RWPE2 (cell line): ENCODE measurements around the gene PTPRN2.

ENCODE experiments used
- ATAC-seq: fragments of 200-7000 bp; cut with Tn5 transposase; 3 replicates; pipeline ENCODE4 v1.9.1; 2021; ENCODE audit warnings: low read depth
- DNase-seq: peaks from one replicate; pipeline ENCODE4 v3.0.0-alpha.2; 2020; ENCODE audit warnings: low spot score
- H3K27ac ChIP-seq: fragments of 450-650 bp; 2 replicates; pipeline ENCODE4 v1.5.1; 2017; ENCODE audit warnings: mild to moderate bottlenecking; ENCODE audit not compliant: poor library complexity, severe bottlenecking
- H3K27me3 ChIP-seq: fragments of 250-450 bp; sonication (Bioruptor Pico); 2 replicates; pipeline ENCODE4 v1.5.1; 2021; ENCODE audit warnings: mild to moderate bottlenecking, moderate library complexity; ENCODE audit not compliant: insufficient read depth, poor library complexity, severe bottlenecking
- H3K36me3 ChIP-seq: fragments of 250-450 bp; sonication (Bioruptor Pico); 2 replicates; pipeline ENCODE4 v1.5.1; 2020; ENCODE audit warnings: low read depth, mild to moderate bottlenecking, moderate library complexity
- H3K4me1 ChIP-seq: fragments of 250-450 bp; sonication (Bioruptor Pico); 2 replicates; pipeline ENCODE4 v1.5.1; 2021; ENCODE audit warnings: mild to moderate bottlenecking, moderate library complexity; ENCODE audit not compliant: insufficient read depth, poor library complexity, severe bottlenecking
- H3K4me3 ChIP-seq: fragments of 250-450 bp; sonication (Bioruptor Pico); 2 replicates; pipeline ENCODE4 v1.5.1; 2021; ENCODE audit warnings: mild to moderate bottlenecking, moderate library complexity; ENCODE audit not compliant: severe bottlenecking
- H3K9me3 ChIP-seq: fragments of 250-450 bp; sonication (Bioruptor Pico); 2 replicates; pipeline ENCODE4 v1.5.1; 2021; ENCODE audit warnings: mild to moderate bottlenecking, moderate library complexity; ENCODE audit not compliant: severe bottlenecking
- CTCF ChIP-seq: fragments of 450-650 bp; IDR thresholded peaks from one replicate; pipeline ENCODE4 v1.5.1; 2017; ENCODE audit warnings: mild to moderate bottlenecking, moderate library complexity; ENCODE audit not compliant: poor library complexity, severe bottlenecking

The PTPRN2 gene

GRCh38 chr7:157574914-157575586 is 1012.6 kb downstream of the PTPRN2 start:
- H3K4me1 ChIP-seq, result no peaks in the 10 kb centered on the region
- DNase-seq, result no peak
- H3K4me3 ChIP-seq, result no peak overlapping the region
- peaks cover 16% of the 10 kb centered on the region for H3K27me3 ChIP-seq
- no peaks in the 10 kb centered on the region for H3K36me3 ChIP-seq
- no peak overlapping the region for H3K27ac ChIP-seq
- TF ChIP-seq CTCF, result no peak
- ATAC-seq, result no peak
- H3K9me3 ChIP-seq, result no peaks in the 10 kb centered on the region

- Histone ChIP-seq H3K36me3 (no peaks in the 10 kb centered on the region), H3K27me3 (peaks cover 16% of the 10 kb centered on the region), H3K4me1 (no peaks in the 10 kb centered on the region), H3K27ac (no peak overlapping the region), H3K9me3 (no peaks in the 10 kb centered on the region), H3K4me3 (no peak overlapping the region)
- no peak for DNase-seq
- no peak for TF ChIP-seq CTCF
- ATAC-seq, result no peak
Observed at GRCh38 chr7:157574120-157574825, 1013.4 kb downstream of the PTPRN2 start.

GRCh38 chr7:157573244-157573643 is 1014.4 kb downstream of the PTPRN2 start:
- no peaks in the 10 kb centered on the region for H3K36me3 ChIP-seq
- H3K27ac ChIP-seq, result no peak overlapping the region
- H3K9me3 ChIP-seq, result no peaks in the 10 kb centered on the region
- ATAC-seq (no peak), DNase-seq (no peak)
- TF ChIP-seq CTCF, result no peak
- peaks cover 6% of the 10 kb centered on the region for H3K27me3 ChIP-seq
- no peaks in the 10 kb centered on the region for H3K4me1 ChIP-seq
- no peak overlapping the region for H3K4me3 ChIP-seq

GRCh38 chr7:157572622-157573021 is 1015.0 kb downstream of the PTPRN2 start:
- Histone ChIP-seq H3K27me3 (peaks cover 5% of the 10 kb centered on the region), H3K36me3 (no peaks in the 10 kb centered on the region), H3K4me1 (no peaks in the 10 kb centered on the region), H3K4me3 (no peak overlapping the region), H3K27ac (no peak overlapping the region), H3K9me3 (no peaks in the 10 kb centered on the region)
- DNase-seq (no peak), ATAC-seq (no peak)
- TF ChIP-seq CTCF, result no peak

- no peaks in the 10 kb centered on the region for H3K4me1 ChIP-seq
- no peaks in the 10 kb centered on the region for H3K36me3 ChIP-seq
- DNase-seq (no peak), ATAC-seq (no peak)
- no peaks in the 10 kb centered on the region for H3K9me3 ChIP-seq
- H3K27me3 ChIP-seq, result peaks cover 5% of the 10 kb centered on the region
- no peak overlapping the region for H3K27ac ChIP-seq
- H3K4me3 ChIP-seq, result no peak overlapping the region
- TF ChIP-seq CTCF, result no peak
Observed at GRCh38 chr7:157570531-157571200, 1017.0 kb downstream of the PTPRN2 start.
